Stomach (tissue), 9 donors: Measurements from ENCODE around the gene NAV2. TPM values are rescaled to one million over a fixed set of nuclear protein-coding genes. Genes with fewer than 3 reads are reported as not detected.

Source experiments
- DNase-seq, 2 donors: peaks; one replicate each; pipeline versions ENCODE4 v3.0.0 to v3.0.0-alpha.2; 2013 to 2019
- H3K27ac ChIP-seq, 5 donors: fragments of 200-600 bp in 4 of 5; sonication (generic) in 4 of 5; one replicate each; pipeline ENCODE4 v1.5.1; 2013 to 2019; ENCODE audit warnings: mild to moderate bottlenecking in 1 of 5, moderate library complexity in 1 of 5
- H3K27me3 ChIP-seq, 3 donors: fragments of 200-600 bp; sonication (generic); one replicate each; pipeline ENCODE4 v1.5.1; 2017 to 2019; ENCODE audit warnings: mixed run types in 1 of 3
- H3K36me3 ChIP-seq, 4 donors: fragments of 200-600 bp; sonication (generic); 1 replicate in 3 of 4; 2 replicates in 1 of 4; pipeline ENCODE4 v1.5.1; 2016 to 2019
- H3K4me1 ChIP-seq, 4 donors: fragments of 200-600 bp; sonication (generic); one replicate each; pipeline ENCODE4 v1.5.1; 2016 to 2019
- H3K4me3 ChIP-seq, 4 donors: fragments of 200-600 bp; sonication (generic) in 3 of 4; one replicate each; pipeline ENCODE4 v1.5.1; 2016 to 2019; ENCODE audit warnings: mild to moderate bottlenecking in 1 of 4
- H3K9me3 ChIP-seq, 4 donors: fragments of 200-600 bp; sonication (generic); one replicate each; pipeline ENCODE4 v1.5.1; 2016 to 2019
- EP300 ChIP-seq: sonication (generic); formaldehyde crosslinking; IDR thresholded peaks from one replicate; pipeline ENCODE4 v1.6.1; 2017; ENCODE audit warnings: antibody characterized with exemption
- POLR2A ChIP-seq, 4 donors: fragments of 450-650 bp; IDR thresholded peaks; one replicate each; pipeline ENCODE4 v1.6.1; 2016; ENCODE audit warnings: antibody characterized with exemption in 4 of 4, control low read depth in 2 of 4, mild to moderate bottlenecking in 1 of 4, moderate library complexity in 1 of 4
- POLR2AphosphoS5 ChIP-seq, 3 donors: sonication (generic); formaldehyde crosslinking; IDR thresholded peaks; one replicate each; pipeline ENCODE4 v1.6.1; 2016; ENCODE audit warnings: antibody characterized with exemption in 3 of 3
- WGBS, 5 donors: extraction: QIAGEN DNeasy Blood & Tissue Kit in 3 of 5; methylation state at CpG; one replicate each; pipeline versions ENCODE4 v1.1.5 to v1.1.7; 2013 to 2018; 5-methylcytosine and 5-hydroxymethylcytosine counted together
- intact Hi-C: fragments of 100-400 bp; cut with DNase I; formaldehyde crosslinking; loops from one replicate; pipeline ENCODE4 v1.15.1; 2023; ENCODE audit warnings: low total_unique reads
- polyA plus RNA-seq, 3 donors: library from polyadenylated mRNA; stranded (reverse); fragments of 200-250 nt; gene quantifications; one replicate each; pipeline ENCODE4 v1.2.3, GENCODE V29; 2013
- total RNA-seq, 5 donors: library from RNA; depleted of rRNA; stranded (reverse); fragments of >200 nt; gene quantifications; one replicate each; pipeline versions ENCODE4 v1.1.0 to v1.2.3, GENCODE V29; 2014 to 2016
- TF ChIP-seq, protein P1 (sequence below), 7 experiments: fragments of 450-650 bp in 4 of 7; fragments of 200-600 bp in 3 of 7; sonication (generic) in 3 of 7; IDR thresholded peaks; one replicate each; pipeline ENCODE4 v1.5.1; 2016 to 2019; ENCODE audit warnings: antibody characterized with exemption in 7 of 7, control low read depth in 2 of 7, mild to moderate bottlenecking in 1 of 7
- donor health status: healthy with polysubstance abuse.
- donor health status: Bipolar disorder and iron deficiency.
- donor health status: healthy.

The NAV2 gene
- total and polyA plus RNA-seq, 8 donors, result 1.8 to 92.4 (median 7.9) TPM

DNA sequence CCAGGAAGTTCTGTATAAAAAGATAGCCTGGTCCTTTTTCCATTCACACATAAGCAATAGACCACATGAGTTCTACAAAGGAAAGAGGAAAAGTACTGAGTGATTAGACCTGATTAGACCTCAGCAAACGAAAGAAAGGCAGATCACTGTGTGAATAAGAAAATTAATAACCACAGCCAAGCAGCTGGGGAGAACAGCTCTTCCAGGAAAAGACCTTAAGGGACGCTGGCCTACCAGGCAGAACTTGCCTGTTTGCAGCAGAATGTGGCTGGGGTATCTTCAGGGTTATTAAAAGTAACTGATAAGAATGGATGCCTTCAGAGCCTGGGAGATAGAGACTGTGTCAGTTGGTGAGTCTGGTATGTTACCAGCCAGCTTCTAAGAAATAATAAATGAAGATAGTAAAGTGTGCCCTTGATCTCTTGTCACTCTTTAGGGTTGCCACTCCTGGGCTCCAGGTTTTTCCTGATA is 274.7 kb downstream of the NAV2 start:
- peaks cover 0 to 30% (median 19%) of the 10 kb centered on the region in 4 donors for H3K4me1 ChIP-seq
- intact Hi-C loops, result no loop called here
- 21 to 38% (median 31%) methylated on average over 2 of the region's 2 CpGs for WGBS, 5 donors

DNA sequence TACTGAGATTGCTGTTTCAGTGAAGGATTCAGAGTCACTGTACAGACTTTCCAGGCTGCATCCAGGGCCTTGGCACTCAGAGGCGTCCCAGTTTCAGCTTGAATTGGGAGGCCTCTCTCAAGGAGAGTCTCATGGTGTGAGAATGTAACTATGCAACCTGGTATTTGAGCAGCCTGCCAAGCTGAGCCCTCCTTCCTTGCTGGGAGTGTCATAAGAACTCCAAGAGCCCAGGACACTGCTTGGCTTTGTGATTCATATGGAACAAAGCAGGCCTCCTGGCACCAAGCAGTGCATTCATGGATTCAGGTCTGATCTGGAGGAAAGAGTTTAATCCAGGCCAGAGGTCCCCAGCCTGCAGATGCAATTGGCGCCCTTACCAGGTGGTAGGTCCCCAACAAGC is 276.0 kb downstream of the NAV2 start:
- no peaks in the 10 kb centered on the region for H3K9me3 ChIP-seq
- peaks cover 0 to 22% (median 14%) of the 10 kb centered on the region in 4 donors for H3K4me1 ChIP-seq
- peak in 1 of 2 donors; percentile 55 for DNase-seq
- WGBS, 5 donors, result 29 to 65% (median 39%) methylated on average over 2 of the region's 2 CpGs
- no peaks in the 10 kb centered on the region for H3K27me3 ChIP-seq
- no peak overlapping the region for H3K4me3 ChIP-seq
- intact Hi-C loops, result no loop called here
- peaks cover 0 to 32% (median 22%) of the 10 kb centered on the region in 4 donors for H3K36me3 ChIP-seq
- TF ChIP-seq POLR2AphosphoS5 (IDR thresholded peaks at IDR 0.05), result peak in 1 of 3 donors; percentile 21
- TF ChIP-seq POLR2A (IDR thresholded peaks at IDR 0.05), result no peak
- TF ChIP-seq, protein P1, sequence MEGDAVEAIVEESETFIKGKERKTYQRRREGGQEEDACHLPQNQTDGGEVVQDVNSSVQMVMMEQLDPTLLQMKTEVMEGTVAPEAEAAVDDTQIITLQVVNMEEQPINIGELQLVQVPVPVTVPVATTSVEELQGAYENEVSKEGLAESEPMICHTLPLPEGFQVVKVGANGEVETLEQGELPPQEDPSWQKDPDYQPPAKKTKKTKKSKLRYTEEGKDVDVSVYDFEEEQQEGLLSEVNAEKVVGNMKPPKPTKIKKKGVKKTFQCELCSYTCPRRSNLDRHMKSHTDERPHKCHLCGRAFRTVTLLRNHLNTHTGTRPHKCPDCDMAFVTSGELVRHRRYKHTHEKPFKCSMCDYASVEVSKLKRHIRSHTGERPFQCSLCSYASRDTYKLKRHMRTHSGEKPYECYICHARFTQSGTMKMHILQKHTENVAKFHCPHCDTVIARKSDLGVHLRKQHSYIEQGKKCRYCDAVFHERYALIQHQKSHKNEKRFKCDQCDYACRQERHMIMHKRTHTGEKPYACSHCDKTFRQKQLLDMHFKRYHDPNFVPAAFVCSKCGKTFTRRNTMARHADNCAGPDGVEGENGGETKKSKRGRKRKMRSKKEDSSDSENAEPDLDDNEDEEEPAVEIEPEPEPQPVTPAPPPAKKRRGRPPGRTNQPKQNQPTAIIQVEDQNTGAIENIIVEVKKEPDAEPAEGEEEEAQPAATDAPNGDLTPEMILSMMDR (IDR thresholded peaks at IDR 0.05), result no peak
- TF ChIP-seq EP300, result no peak
- H3K27ac ChIP-seq, result peak overlapping the region in 2 of 5 donors; percentile 62 to 64

More for the DNA sequence above, 274.7 kb downstream of the NAV2 start:
- TF ChIP-seq POLR2AphosphoS5 (IDR thresholded peaks at IDR 0.05), result peak in 1 of 3 donors; percentile 27
- TF ChIP-seq, protein P1 (IDR thresholded peaks at IDR 0.05), result no peak
- no peak for TF ChIP-seq EP300
- TF ChIP-seq POLR2A (IDR thresholded peaks at IDR 0.05), result no peak
- Histone ChIP-seq H3K27me3 (no peaks in the 10 kb centered on the region), H3K27ac (peak overlapping the region in 4 of 5 donors; percentile 28 to 78 (median 60)), H3K4me3 (no peak overlapping the region), H3K9me3 (no peaks in the 10 kb centered on the region), H3K36me3 (peaks cover 0 to 22% (median 16%) of the 10 kb centered on the region in 4 donors)
- no peak for DNase-seq

DNA sequence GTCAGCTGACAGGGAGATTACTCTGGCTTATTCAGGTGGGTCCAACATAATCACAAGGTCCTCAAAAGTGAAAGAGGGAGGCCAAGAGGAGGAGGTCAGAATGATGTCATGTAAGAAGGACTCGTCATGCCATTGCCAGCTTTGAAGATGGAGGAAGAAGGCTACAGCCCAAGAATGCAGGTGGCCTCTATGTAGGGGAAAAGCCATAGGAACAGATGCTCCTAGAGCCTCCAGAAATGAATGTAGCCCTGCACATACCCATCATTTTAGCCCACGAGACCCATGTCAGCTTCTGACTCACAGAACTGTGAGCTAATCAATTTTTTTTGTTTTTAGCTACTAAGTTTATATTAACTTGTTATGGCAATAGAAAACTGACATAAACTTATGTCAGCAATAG is 276.6 kb downstream of the NAV2 start:
- Histone ChIP-seq H3K27ac (peak overlapping the region in 2 of 5 donors; percentile 62 to 64), H3K9me3 (no peaks in the 10 kb centered on the region), H3K36me3 (peaks cover 0 to 30% (median 20%) of the 10 kb centered on the region in 4 donors), H3K4me1 (peaks cover 0 to 22% (median 14%) of the 10 kb centered on the region in 4 donors), H3K27me3 (no peaks in the 10 kb centered on the region), H3K4me3 (no peak overlapping the region)
- no peak for TF ChIP-seq POLR2A (IDR thresholded peaks at IDR 0.05)
- TF ChIP-seq, protein P1 (IDR thresholded peaks at IDR 0.05), result no peak
- no peak for TF ChIP-seq POLR2AphosphoS5 (IDR thresholded peaks at IDR 0.05)
- no peak for DNase-seq
- intact Hi-C loops, result no loop called here
- WGBS, 5 donors, result 79 to 88% (median 86%) methylated on average over 2 of the region's 2 CpGs

DNA sequence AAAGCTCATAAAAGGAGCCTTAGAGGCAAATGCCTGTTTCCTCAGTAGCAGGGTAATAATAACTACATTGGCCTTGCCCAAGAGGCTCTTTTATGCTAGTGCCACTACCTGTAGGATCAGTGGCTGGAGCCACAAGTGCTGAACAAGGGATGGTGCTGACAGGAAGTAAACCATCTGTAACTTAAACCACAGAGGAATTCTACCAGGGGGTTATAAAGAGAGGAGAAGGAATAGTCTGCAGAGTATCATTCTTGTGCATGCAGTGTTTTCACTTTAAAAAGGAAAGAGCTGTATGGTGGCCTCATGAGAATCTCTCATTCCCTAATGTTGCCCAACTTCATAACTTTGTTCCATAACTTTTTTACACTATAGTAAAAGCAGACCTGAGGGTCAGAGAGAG is 279.5 kb downstream of the NAV2 start:
- intact Hi-C loops, result no loop called here
- H3K4me3 ChIP-seq, result no peak overlapping the region
- no peaks in the 10 kb centered on the region for H3K27me3 ChIP-seq
- no peak overlapping the region for H3K27ac ChIP-seq
- peaks cover 0 to 24% (median 13%) of the 10 kb centered on the region in 4 donors for H3K36me3 ChIP-seq
- no peak for TF ChIP-seq POLR2A (IDR thresholded peaks at IDR 0.05)
- TF ChIP-seq, protein P1 (IDR thresholded peaks at IDR 0.05), result no peak
- no peak for TF ChIP-seq POLR2AphosphoS5 (IDR thresholded peaks at IDR 0.05)
- TF ChIP-seq EP300, result no peak
- no peaks in the 10 kb centered on the region for H3K9me3 ChIP-seq
- DNase-seq, result no peak
- H3K4me1 ChIP-seq, result peaks cover 0 to 31% (median 16%) of the 10 kb centered on the region in 4 donors
